AG04449 (cell line): ENCODE data around the gene WDR35.

ENCODE experiments used
- CTCF ChIA-PET: fragments of 350-600 bp; formaldehyde crosslinking; extraction: SDS; loops from one replicate; lab custom pipeline; 2021; ENCODE audit warnings: antibody characterized with exemption; lab: Yijun Ruan, JAX
- POLR2A ChIA-PET: fragments of 400-600, 350-600 bp; formaldehyde crosslinking; extraction: SDS; loops from one replicate; lab custom pipeline; 2020; ENCODE audit warnings: antibody characterized with exemption, inconsistent platforms; lab: Yijun Ruan, JAX
- DNase-seq: peaks from one replicate; pipeline ENCODE4 v3.0.0-alpha.2; 2010; ENCODE audit warnings: low read depth, low spot score
- H3K4me3 ChIP-seq: 2 replicates; pipeline ENCODE4 v1.5.1; 2011; ENCODE audit warnings: low read depth, mild to moderate bottlenecking, control low read depth, low read length
- CTCF ChIP-seq: IDR thresholded peaks from one replicate; pipeline ENCODE4 v1.5.1; 2011; ENCODE audit warnings: mild to moderate bottlenecking, moderate library complexity, low read length, control low read depth, inconsistent platforms; ENCODE audit not compliant: insufficient read depth; ENCODE audit errors: missing control alignments

Gene WDR35

GRCh38 chr2:19890104-19890503 is 99.8 kb downstream of the WDR35 start:
- CTCF ChIA-PET: no interaction called here
- POLR2A ChIA-PET: no interaction called here
- H3K4me3 ChIP-seq: no peak overlapping the region
- no peak for TF ChIP-seq CTCF
- no peak for DNase-seq

GRCh38 chr2:19888831-19889230 is 101.1 kb downstream of the WDR35 start:
- no peak for TF ChIP-seq CTCF
- POLR2A ChIA-PET: interaction anchor here (1.5 kb wide), 1 partner anchor 13 kb away, joined by 4 read pairs; the partner anchor contains the start of gene TTC32
- CTCF ChIA-PET: no interaction called here
- DNase-seq: no peak
- H3K4me3 ChIP-seq: no peak overlapping the region

GRCh38 chr2:19887510-19887909 is 102.4 kb downstream of the WDR35 start:
- CTCF ChIA-PET: no interaction called here
- POLR2A ChIA-PET: no interaction called here

GRCh38 chr2:19886261-19886660 is 103.6 kb downstream of the WDR35 start:
- ChIA-PET POLR2A (no interaction called here), CTCF (no interaction called here)
- no peak for DNase-seq
- no peak overlapping the region for H3K4me3 ChIP-seq
- no peak for TF ChIP-seq CTCF

More at GRCh38 chr2:19887510-19887909, 102.4 kb downstream of the WDR35 start:
- TF ChIP-seq CTCF: no peak
- H3K4me3 ChIP-seq: no peak overlapping the region
- DNase-seq: no peak

GRCh38 chr2:19885791-19886190 is 104.1 kb downstream of the WDR35 start:
- H3K4me3 ChIP-seq: no peak overlapping the region
- CTCF ChIA-PET: no interaction called here
- TF ChIP-seq CTCF: no peak
- POLR2A ChIA-PET: no interaction called here
- DNase-seq: no peak

- ChIA-PET POLR2A (no interaction called here), CTCF (no interaction called here)
- no peak for TF ChIP-seq CTCF
- DNase-seq: no peak
- H3K4me3 ChIP-seq: no peak overlapping the region
These were observed 105.8 kb downstream of the WDR35 start for GRCh38 chr2:19883971-19884720.
